Ectodermal cell (in vitro differentiated cells): Measurements from ENCODE around the gene HBEGF.
A peak's percentile ranks its signal among the peaks of the same experiment; 100 is the strongest.
"Not testable (repeated sequence)": the region's sequence is repeated elsewhere in the genome, so short reads cannot be mapped to it uniquely, and the experiment has no call there.

Experiments used
- H3K27ac ChIP-seq: 2 replicates; pipeline ENCODE4 v1.7.0; 2013; ENCODE audit warnings: mild to moderate bottlenecking, low read depth, low read length; ENCODE audit not compliant: insufficient read depth, poor library complexity, severe bottlenecking
- H3K27me3 ChIP-seq: 2 replicates; pipeline ENCODE4 v1.7.0; 2013; ENCODE audit warnings: mild to moderate bottlenecking, low read length; ENCODE audit not compliant: insufficient read depth, control insufficient read depth, poor library complexity, severe bottlenecking
- H3K36me3 ChIP-seq: one replicate; pipeline ENCODE4 v1.7.0; 2013; ENCODE audit warnings: low read length; ENCODE audit not compliant: control insufficient read depth, insufficient read depth
- H3K4me1 ChIP-seq: one replicate; pipeline ENCODE4 v1.7.0; 2013; ENCODE audit warnings: low read length; ENCODE audit not compliant: control insufficient read depth, insufficient read depth
- H3K4me3 ChIP-seq: 2 replicates; pipeline ENCODE4 v1.7.0; 2013; ENCODE audit warnings: low read depth, low read length, control low read depth; ENCODE audit not compliant: insufficient read depth
- H3K9me3 ChIP-seq: 2 replicates; pipeline ENCODE4 v1.7.0; 2013; ENCODE audit warnings: mild to moderate bottlenecking, low read length, moderate library complexity; ENCODE audit not compliant: control insufficient read depth
- WGBS, 2 experiments: methylation state at CpG; one replicate each; pipeline ENCODE4 v1.1.7; 2013; ENCODE audit warnings: missing lambda C conversion rate in 2 of 2; 5-methylcytosine and 5-hydroxymethylcytosine counted together

HBEGF gene

GRCh38 chr5:140348104-140348503, 1.7 kb upstream of the HBEGF start:
- peaks cover 6% of the 10 kb centered on the region for H3K4me1 ChIP-seq
- H3K4me3 ChIP-seq = no peak overlapping the region
- WGBS, 2 experiments = 89 to 93% methylated on average over 4 of the region's 4 CpGs
- no peak overlapping the region for H3K27ac ChIP-seq
- H3K9me3 ChIP-seq = no peaks in the 10 kb centered on the region
- H3K36me3 ChIP-seq = no peaks in the 10 kb centered on the region
- H3K27me3 ChIP-seq = peaks cover 18% of the 10 kb centered on the region

GRCh38 chr5:140347360-140347759, 957 bp upstream of the HBEGF start:
- peaks cover 18% of the 10 kb centered on the region for H3K27me3 ChIP-seq
- 84 to 89% methylated on average over 2 of the region's 2 CpGs for WGBS, 2 experiments
- no peaks in the 10 kb centered on the region for H3K9me3 ChIP-seq
- no peak overlapping the region for H3K4me3 ChIP-seq
- H3K36me3 ChIP-seq = no peaks in the 10 kb centered on the region
- H3K4me1 ChIP-seq = peaks cover 6% of the 10 kb centered on the region
- no peak overlapping the region for H3K27ac ChIP-seq

GRCh38 chr5:140345919-140346347, 470 bp downstream of the HBEGF start:
- Histone ChIP-seq H3K4me1 (peaks cover 6% of the 10 kb centered on the region), H3K4me3 (peak overlapping the region; percentile 65), H3K9me3 (no peaks in the 10 kb centered on the region), H3K27me3 (peaks cover 18% of the 10 kb centered on the region), H3K36me3 (no peaks in the 10 kb centered on the region), H3K27ac (peak overlapping the region; percentile 4)
- 3% methylated on average over 35 of the region's 35 CpGs for WGBS, 2 experiments

GRCh38 chr5:140344683-140345423, 1.6 kb downstream of the HBEGF start:
- Histone ChIP-seq H3K36me3 (no peaks in the 10 kb centered on the region), H3K27ac (no peak overlapping the region), H3K4me1 (peaks cover 6% of the 10 kb centered on the region), H3K9me3 (no peaks in the 10 kb centered on the region), H3K27me3 (peaks cover 18% of the 10 kb centered on the region), H3K4me3 (no peak overlapping the region)
- WGBS, 2 experiments = 66 to 73% methylated on average over 4 of the region's 4 CpGs

GRCh38 chr5:140343849-140344248, 2.6 kb downstream of the HBEGF start:
- 91 to 95% methylated on average over 8 of the region's 8 CpGs for WGBS, 2 experiments
- H3K36me3 ChIP-seq, H3K4me3 ChIP-seq, H3K4me1 ChIP-seq, H3K27ac ChIP-seq, H3K9me3 ChIP-seq: not testable (repeated sequence)
- peaks cover 18% of the 10 kb centered on the region for H3K27me3 ChIP-seq

GRCh38 chr5:140342896-140343295, 3.5 kb downstream of the HBEGF start:
- WGBS, 2 experiments = 82 to 86% methylated on average over 1 of the region's 1 CpG
- peaks cover 18% of the 10 kb centered on the region for H3K27me3 ChIP-seq
- H3K4me3 ChIP-seq = no peak overlapping the region
- H3K27ac ChIP-seq = no peak overlapping the region
- H3K4me1 ChIP-seq = peaks cover 6% of the 10 kb centered on the region
- H3K36me3 ChIP-seq = no peaks in the 10 kb centered on the region
- no peaks in the 10 kb centered on the region for H3K9me3 ChIP-seq

- Histone ChIP-seq H3K4me1 (peaks cover 6% of the 10 kb centered on the region), H3K27me3 (peaks cover 18% of the 10 kb centered on the region), H3K27ac (no peak overlapping the region), H3K9me3 (no peaks in the 10 kb centered on the region), H3K36me3 (no peaks in the 10 kb centered on the region), H3K4me3 (no peak overlapping the region)
- 87% methylated on average over 4 to 5 of the region's 6 CpGs for WGBS, 2 experiments
Observed at GRCh38 chr5:140342287-140342686, 4.1 kb downstream of the HBEGF start.

- Histone ChIP-seq H3K36me3 (no peaks in the 10 kb centered on the region), H3K4me3 (no peak overlapping the region), H3K9me3 (no peaks in the 10 kb centered on the region), H3K27me3 (peaks cover 18% of the 10 kb centered on the region), H3K27ac (no peak overlapping the region), H3K4me1 (peaks cover 6% of the 10 kb centered on the region)
- 94% methylated on average over 5 of the region's 5 CpGs for WGBS, 2 experiments
Observed at GRCh38 chr5:140341591-140341990, 4.8 kb downstream of the HBEGF start.

- Histone ChIP-seq H3K27ac (no peak overlapping the region), H3K4me3 (no peak overlapping the region), H3K27me3 (peaks cover 15% of the 10 kb centered on the region), H3K9me3 (no peaks in the 10 kb centered on the region), H3K4me1 (peaks cover 5% of the 10 kb centered on the region), H3K36me3 (no peaks in the 10 kb centered on the region)
Observed at GRCh38 chr5:140340605-140341121, 5.7 kb downstream of the HBEGF start.

- no peaks in the 10 kb centered on the region for H3K4me1 ChIP-seq
- 88 to 89% methylated on average over 4 of the region's 4 CpGs for WGBS, 2 experiments
- H3K36me3 ChIP-seq = no peaks in the 10 kb centered on the region
- H3K9me3 ChIP-seq = no peaks in the 10 kb centered on the region
- peaks cover 5% of the 10 kb centered on the region for H3K27me3 ChIP-seq
- H3K27ac ChIP-seq = no peak overlapping the region
- H3K4me3 ChIP-seq = no peak overlapping the region
Observed at GRCh38 chr5:140339636-140340035, 6.8 kb downstream of the HBEGF start.
